Mesodermal cell (in vitro differentiated cells): Measurements from ENCODE around the gene CAPN1.

ENCODE experiments used
- H3K27ac ChIP-seq: 2 replicates; pipeline ENCODE4 v1.7.0; 2013; ENCODE audit warnings: mild to moderate bottlenecking, low read depth, low read length, moderate library complexity; ENCODE audit not compliant: severe bottlenecking
- H3K36me3 ChIP-seq: 2 replicates; pipeline ENCODE4 v1.7.1; 2013; ENCODE audit warnings: mild to moderate bottlenecking, low read length, moderate library complexity; ENCODE audit not compliant: control insufficient read depth, insufficient read depth
- H3K4me1 ChIP-seq: one replicate; pipeline ENCODE4 v1.7.1; 2013; ENCODE audit warnings: mild to moderate bottlenecking, low read length; ENCODE audit not compliant: insufficient read depth, control insufficient read depth, poor library complexity, severe bottlenecking
- H3K4me3 ChIP-seq: 2 replicates; pipeline ENCODE4 v1.7.0; 2013; ENCODE audit warnings: low read length, control low read depth, mild to moderate bottlenecking; ENCODE audit not compliant: insufficient read depth, poor library complexity, severe bottlenecking; ENCODE audit errors: extremely low read depth
- H3K9me3 ChIP-seq: 2 replicates; pipeline ENCODE4 v1.7.1; 2013; ENCODE audit warnings: mild to moderate bottlenecking, low read length, moderate library complexity; ENCODE audit not compliant: control insufficient read depth
- WGBS, 2 experiments: methylation state at CpG; one replicate each; pipeline ENCODE4 v1.1.5; 2013; ENCODE audit warnings: missing lambda C conversion rate in 2 of 2; ENCODE audit not compliant: insufficient coverage in 2 of 2; 5-methylcytosine and 5-hydroxymethylcytosine counted together

Gene CAPN1

DNA sequence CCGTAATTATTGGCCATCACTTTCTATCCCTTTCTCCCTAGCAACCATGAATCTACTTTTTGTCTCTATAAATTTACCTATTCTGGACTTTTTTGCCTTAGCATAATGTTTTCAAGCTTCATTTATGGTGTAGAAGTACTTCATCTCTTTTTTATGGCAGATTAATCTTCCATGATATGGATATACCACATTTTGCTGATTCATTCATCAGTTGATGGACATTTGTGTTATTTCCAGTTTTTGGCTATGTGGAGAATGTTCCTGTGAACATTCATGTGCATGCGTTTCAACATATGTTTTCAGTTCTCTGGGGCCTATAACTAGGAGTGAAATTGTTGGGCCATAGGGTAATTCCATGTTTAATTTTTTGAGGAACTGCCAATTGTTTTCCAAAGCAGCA, 12.8 kb downstream of the CAPN1 start:
- Histone ChIP-seq H3K27ac (no peak overlapping the region), H3K4me3 (no peak overlapping the region), H3K4me1 (peaks cover 2% of the 10 kb centered on the region), H3K36me3 (peaks cover 79% of the 10 kb centered on the region), H3K9me3 (no peaks in the 10 kb centered on the region)
- 83 to 94% methylated on average over 1 to 2 of the region's 2 CpGs for WGBS, 2 experiments

GRCh38 chr11:65204143-65204542, 22.4 kb downstream of the CAPN1 start:
- H3K36me3 ChIP-seq: peaks cover 65% of the 10 kb centered on the region
- WGBS, 2 experiments: 94% methylated on average over 15 of the region's 15 CpGs
- H3K27ac ChIP-seq: no peak overlapping the region
- H3K4me1 ChIP-seq: peaks cover 7% of the 10 kb centered on the region
- H3K9me3 ChIP-seq: no peaks in the 10 kb centered on the region
- no peak overlapping the region for H3K4me3 ChIP-seq

DNA sequence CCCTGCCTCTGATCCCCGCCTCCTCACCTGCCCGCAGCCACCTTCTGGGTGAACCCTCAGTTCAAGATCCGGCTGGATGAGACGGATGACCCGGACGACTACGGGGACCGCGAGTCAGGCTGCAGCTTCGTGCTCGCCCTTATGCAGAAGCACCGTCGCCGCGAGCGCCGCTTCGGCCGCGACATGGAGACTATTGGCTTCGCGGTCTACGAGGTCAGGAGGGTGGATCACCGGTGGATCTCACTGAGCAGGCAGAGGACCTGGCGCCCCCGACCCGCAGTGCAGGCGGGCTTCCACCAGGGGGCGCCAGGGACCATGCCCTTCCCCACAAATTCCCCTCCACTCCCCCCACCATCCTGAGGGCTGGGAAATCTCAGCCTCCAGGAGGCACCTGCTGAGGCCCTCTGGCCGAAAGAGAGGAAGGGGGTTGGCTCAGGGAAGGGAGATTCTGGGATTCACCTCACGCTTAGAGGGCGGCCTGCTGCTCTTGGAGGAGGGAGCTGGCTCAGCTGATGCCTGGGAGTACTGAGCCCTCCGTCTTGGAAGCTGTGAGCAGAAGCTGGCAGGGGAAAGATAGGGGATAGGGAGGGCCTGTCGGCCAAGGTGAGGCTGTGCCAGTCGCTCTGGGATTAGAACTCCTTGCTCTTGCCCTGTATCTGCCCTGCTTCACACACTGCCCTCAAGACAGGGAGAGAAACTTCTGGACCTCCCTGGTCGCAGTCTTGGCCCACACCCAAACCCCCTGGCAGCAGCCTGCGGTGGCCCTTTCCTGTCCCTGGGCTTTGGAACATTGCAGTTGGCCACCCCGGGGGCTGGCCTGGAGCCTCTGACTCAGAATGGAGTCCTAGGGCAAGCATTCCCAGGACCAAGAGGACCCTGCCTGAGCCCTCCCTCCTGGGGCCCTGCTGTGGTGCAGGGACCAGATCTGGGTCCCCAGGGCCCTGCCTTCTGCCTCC, 23.2 kb downstream of the CAPN1 start:
- Histone ChIP-seq H3K9me3 (no peaks in the 10 kb centered on the region), H3K4me1 (peaks cover 4% of the 10 kb centered on the region), H3K36me3 (peaks cover 65% of the 10 kb centered on the region), H3K4me3 (no peak overlapping the region), H3K27ac (no peak overlapping the region)
- WGBS, 2 experiments: 40 to 44% methylated on average over 33 of the region's 38 CpGs

DNA sequence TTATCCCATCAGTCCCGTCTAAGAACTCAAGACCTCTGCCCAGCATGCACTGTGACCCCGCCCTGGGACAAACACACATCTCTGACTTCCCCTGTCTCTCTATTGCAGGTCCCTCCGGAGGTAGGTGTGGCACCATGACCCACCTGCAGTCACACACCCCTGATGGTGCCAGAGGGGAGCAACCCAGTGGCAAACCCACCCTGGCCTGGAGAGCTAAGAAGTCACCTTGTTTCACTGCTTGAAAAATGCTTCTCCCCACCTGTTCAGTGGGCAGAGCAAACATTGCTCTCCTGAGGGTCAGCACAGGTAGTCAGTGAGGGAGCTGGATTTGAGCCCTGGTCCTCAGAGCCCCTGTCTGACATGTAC, 23.9 kb downstream of the CAPN1 start:
- Histone ChIP-seq H3K9me3 (no peaks in the 10 kb centered on the region), H3K4me1 (peaks cover 4% of the 10 kb centered on the region), H3K4me3 (no peak overlapping the region), H3K36me3 (peaks cover 68% of the 10 kb centered on the region), H3K27ac (no peak overlapping the region)
- 90 to 100% methylated on average over 3 of the region's 3 CpGs for WGBS, 2 experiments

GRCh38 chr11:65206441-65206841, 24.7 kb downstream of the CAPN1 start:
- Histone ChIP-seq H3K4me3 (no peak overlapping the region), H3K4me1 (peaks cover 4% of the 10 kb centered on the region), H3K27ac (no peak overlapping the region), H3K36me3 (peaks cover 72% of the 10 kb centered on the region), H3K9me3 (no peaks in the 10 kb centered on the region)
- WGBS, 2 experiments: 98 to 99% methylated on average over 8 to 15 of the region's 17 CpGs

DNA sequence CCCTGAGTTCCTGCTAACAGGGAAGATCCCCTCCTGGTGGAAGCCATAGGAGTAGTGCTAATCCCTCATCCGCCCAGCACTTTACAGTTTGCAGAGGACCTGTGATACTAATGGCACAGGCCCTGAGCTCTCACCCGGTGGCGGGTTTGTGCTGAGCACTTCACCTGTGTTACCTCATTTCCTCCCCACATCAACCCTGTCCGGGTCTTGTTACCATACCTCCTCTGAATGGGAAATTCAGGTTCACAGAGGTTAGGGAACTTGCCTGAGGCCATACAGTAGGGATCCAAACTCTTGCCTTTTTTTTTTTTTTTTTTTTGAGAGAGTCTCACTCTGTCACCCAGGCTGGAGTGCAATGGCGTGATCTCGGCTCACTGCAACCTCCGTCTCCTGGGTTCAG, 25.2 kb downstream of the CAPN1 start:
- 83% methylated on average over 1 of the region's 7 CpGs for WGBS, 2 experiments
- no peak overlapping the region for H3K27ac ChIP-seq
- no peak overlapping the region for H3K4me3 ChIP-seq
- H3K9me3 ChIP-seq: no peaks in the 10 kb centered on the region
- peaks cover 73% of the 10 kb centered on the region for H3K36me3 ChIP-seq
- H3K4me1 ChIP-seq: peaks cover 4% of the 10 kb centered on the region

- Histone ChIP-seq H3K27ac (no peak overlapping the region), H3K9me3 (no peaks in the 10 kb centered on the region), H3K36me3 (peaks cover 74% of the 10 kb centered on the region), H3K4me1 (peaks cover 11% of the 10 kb centered on the region), H3K4me3 (no peak overlapping the region)
- 91 to 94% methylated on average over 6 to 13 of the region's 16 CpGs for WGBS, 2 experiments
Measured at GRCh38 chr11:65207918-65208784, 26.4 kb downstream of the CAPN1 start.

GRCh38 chr11:65208785-65209710, 27.3 kb downstream of the CAPN1 start:
- 93 to 95% methylated on average over 9 of the region's 13 CpGs for WGBS, 2 experiments
- Histone ChIP-seq H3K36me3 (peaks cover 74% of the 10 kb centered on the region), H3K4me1 (peaks cover 15% of the 10 kb centered on the region), H3K9me3 (no peaks in the 10 kb centered on the region), H3K27ac (no peak overlapping the region), H3K4me3 (no peak overlapping the region)

DNA sequence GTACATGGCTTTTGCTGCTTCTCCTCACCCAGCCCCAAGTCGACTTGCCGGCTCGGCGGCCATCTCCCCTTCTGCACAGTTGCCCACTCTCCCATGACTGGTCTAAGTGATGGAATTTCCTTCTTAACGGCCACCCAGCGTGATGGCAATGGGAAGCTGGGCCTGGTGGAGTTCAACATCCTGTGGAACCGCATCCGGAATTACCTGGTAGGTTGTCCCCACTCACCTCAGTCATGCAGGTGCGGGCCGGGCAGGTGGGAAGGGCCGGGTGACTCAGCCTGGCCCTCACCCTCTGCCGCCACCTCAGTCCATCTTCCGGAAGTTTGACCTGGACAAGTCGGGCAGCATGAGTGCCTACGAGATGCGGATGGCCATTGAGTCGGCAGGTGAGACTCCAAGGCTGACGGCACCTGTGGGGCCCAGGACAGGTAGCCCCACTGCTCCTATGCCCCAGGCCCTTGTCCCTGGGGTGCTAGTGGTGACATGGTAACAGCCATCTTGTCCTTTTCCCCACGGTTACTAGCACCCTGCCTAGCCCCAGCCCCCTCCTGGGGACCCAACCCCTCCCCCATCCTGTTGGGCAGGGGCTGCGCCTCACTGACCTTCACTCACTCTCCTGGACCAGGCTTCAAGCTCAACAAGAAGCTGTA, 28.1 kb downstream of the CAPN1 start:
- H3K27ac ChIP-seq: no peak overlapping the region
- 92 to 97% methylated on average over 10 to 15 of the region's 20 CpGs for WGBS, 2 experiments
- peaks cover 74% of the 10 kb centered on the region for H3K36me3 ChIP-seq
- no peaks in the 10 kb centered on the region for H3K9me3 ChIP-seq
- peaks cover 11% of the 10 kb centered on the region for H3K4me1 ChIP-seq
- no peak overlapping the region for H3K4me3 ChIP-seq

GRCh38 chr11:65210361-65210731, 28.6 kb downstream of the CAPN1 start:
- 94% methylated on average over 11 of the region's 14 CpGs for WGBS, 2 experiments
- H3K36me3 ChIP-seq: peaks cover 69% of the 10 kb centered on the region
- H3K4me1 ChIP-seq: peaks cover 11% of the 10 kb centered on the region
- H3K9me3 ChIP-seq: no peaks in the 10 kb centered on the region
- H3K27ac ChIP-seq: no peak overlapping the region
- H3K4me3 ChIP-seq: no peak overlapping the region
